Left lung (tissue), 10 donors: ENCODE data around the gene FOXK1. TPM values are rescaled to one million over a fixed set of nuclear protein-coding genes. Genes with fewer than 3 reads are reported as not detected.

Experiments
- ATAC-seq: fragments of 200-7000 bp; cut with Tn5 transposase; one replicate; pipeline ENCODE4 v1.9.1; 2020; ENCODE audit warnings: moderate library complexity
- DNase-seq, 4 donors: peaks; one replicate each; pipeline ENCODE4 v3.0.0-alpha.2; 2013 to 2020
- H3K27ac ChIP-seq, 2 donors: fragments of 200-600 bp; sonication (generic) in 1 of 2; one replicate each; pipeline versions ENCODE4 v1.5.0 to v1.8.0; 2020 to 2021
- H3K27me3 ChIP-seq, 2 donors: fragments of 200-600 bp; sonication (generic) in 1 of 2; one replicate each; pipeline versions ENCODE4 v1.5.0 to v1.8.0; 2020 to 2021
- H3K36me3 ChIP-seq, 2 donors: fragments of 200-600 bp; sonication (generic) in 1 of 2; one replicate each; pipeline versions ENCODE4 v1.5.0 to v1.8.0; 2020 to 2021
- H3K4me1 ChIP-seq, 2 donors: fragments of 200-600 bp; one replicate each; pipeline ENCODE4 v1.8.0; 2021
- H3K4me3 ChIP-seq, 2 donors: fragments of 200-600 bp; sonication (generic) in 1 of 2; one replicate each; pipeline versions ENCODE4 v1.5.0 to v1.8.0; 2020 to 2021; ENCODE audit warnings: mild to moderate bottlenecking in 1 of 2
- H3K9me3 ChIP-seq, 2 donors: fragments of 200-600 bp; sonication (generic) in 1 of 2; one replicate each; pipeline versions ENCODE4 v1.5.0 to v1.8.0; 2020 to 2021
- CTCF ChIP-seq, 2 donors: fragments of 200-600 bp; sonication (generic) in 1 of 2; IDR thresholded peaks; one replicate each; pipeline versions ENCODE4 v1.5.0 to v1.8.0; 2021; ENCODE audit warnings: antibody characterized with exemption in 2 of 2
- intact Hi-C, 2 donors: fragments of 100-400 bp; cut with DNase I; formaldehyde crosslinking; loops; one replicate each; pipeline versions ENCODE4 v1.11.2 to v1.14.2; 2022
- polyA plus RNA-seq, 6 donors: library from polyadenylated mRNA; unstranded; fragments of 120-200 nt; gene quantifications; one replicate each; pipeline ENCODE4 v1.2.1, GENCODE V29; 2013; ENCODE audit not compliant: insufficient read length in 6 of 6
- total RNA-seq, 2 donors: library from RNA; stranded (reverse); fragmentation: NEBNext Ultra II Directional; extraction: Animal tissue kit (Norgen Biotek cat#: 25700); gene quantifications; one replicate each; pipeline ENCODE4 v1.2.1, GENCODE V29; 2021
- donor health status: DM: no; HTN: yes; CAD: no.
- donor health status: DM: no; HTN: no; CAD: no.

FOXK1 gene
- total and polyA plus RNA-seq, 8 donors, result 15.1 to 29.2 (median 18.8) TPM

DNA sequence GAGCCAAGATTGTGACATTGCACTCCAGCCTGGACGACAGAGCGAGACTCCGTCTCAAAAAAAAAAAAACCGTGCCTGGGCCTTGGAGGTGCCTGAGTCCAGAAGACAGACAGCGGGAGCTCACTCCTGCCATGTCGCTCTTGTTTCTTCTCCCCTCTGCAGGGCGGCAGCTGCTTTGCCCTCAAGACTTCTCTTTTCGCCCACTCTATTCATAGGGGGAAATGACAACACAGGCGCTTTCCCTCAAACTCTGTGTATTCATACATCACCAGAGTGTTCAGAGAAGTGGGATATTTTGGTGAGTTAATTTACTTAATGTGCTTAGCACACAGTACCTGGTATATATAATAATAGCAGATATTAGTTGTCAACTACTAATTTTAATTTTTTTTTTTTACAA is 44.5 kb downstream of the FOXK1 start:
- H3K27me3 ChIP-seq, result no peaks in the 10 kb centered on the region
- H3K4me1 ChIP-seq, result peaks cover 16 to 51% of the 10 kb centered on the region in 2 donors
- H3K27ac ChIP-seq, result peak overlapping the region; percentile 92 to 94
- intact Hi-C loops, result no loop called here
- no peaks in the 10 kb centered on the region for H3K9me3 ChIP-seq
- ATAC-seq (no peak), DNase-seq (no peak)
- H3K4me3 ChIP-seq, result no peak overlapping the region
- H3K36me3 ChIP-seq, result peaks cover 0 to 25% of the 10 kb centered on the region in 2 donors
- TF ChIP-seq CTCF (IDR thresholded peaks at IDR 0.05), result no peak

DNA sequence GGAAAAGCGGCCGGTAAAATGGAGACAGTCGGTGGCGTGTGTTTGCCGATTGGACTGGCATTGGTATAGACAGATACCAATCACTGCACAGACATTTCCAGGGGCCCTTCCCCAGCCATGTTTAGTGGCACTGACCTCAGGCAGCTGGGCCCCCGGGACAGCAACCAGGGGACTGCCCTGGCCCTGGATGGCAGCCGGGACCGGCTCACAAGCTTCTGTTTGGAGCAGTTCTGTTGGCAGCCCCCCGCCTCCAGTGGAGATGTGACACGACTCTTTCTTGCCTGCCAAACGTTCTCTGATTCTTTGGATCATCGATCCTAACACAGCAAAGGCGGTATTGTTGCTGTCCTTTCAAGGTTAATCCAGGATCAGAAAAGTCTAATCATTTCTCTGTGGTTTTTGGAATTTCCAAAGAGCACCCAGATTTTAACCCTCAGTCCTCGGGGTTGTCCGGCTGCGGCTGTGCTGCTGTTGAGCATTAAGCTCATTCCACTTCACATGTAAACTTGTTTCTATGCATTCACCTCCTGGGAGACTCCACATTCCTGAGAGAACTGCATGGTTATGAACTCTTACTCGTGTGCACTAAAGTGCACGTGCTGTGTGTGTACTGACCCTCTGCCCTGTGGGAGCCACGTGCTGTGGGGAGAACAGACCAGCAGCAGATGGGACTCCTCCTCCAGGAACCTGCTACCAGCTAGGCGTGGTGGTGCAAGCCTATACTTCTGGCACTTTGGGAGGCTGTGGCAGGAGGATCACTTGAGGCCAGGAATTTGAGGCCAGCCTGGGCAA is 46.0 kb downstream of the FOXK1 start:
- Histone ChIP-seq H3K4me1 (peaks cover 16 to 54% of the 10 kb centered on the region in 2 donors), H3K9me3 (no peaks in the 10 kb centered on the region), H3K27ac (peak overlapping the region in 1 of 2 donors; percentile 92), H3K4me3 (no peak overlapping the region), H3K36me3 (peaks cover 0 to 19% of the 10 kb centered on the region in 2 donors), H3K27me3 (no peaks in the 10 kb centered on the region)
- intact Hi-C loops, result no loop called here
- ATAC-seq, result no peak
- no peak for TF ChIP-seq CTCF (IDR thresholded peaks at IDR 0.05)
- DNase-seq, result no peak

GRCh38 chr7:4729266-4729665 is 47.2 kb downstream of the FOXK1 start:
- H3K4me1 ChIP-seq, result peaks cover 15 to 55% of the 10 kb centered on the region in 2 donors

GRCh38 chr7:4730276-4730675 is 48.2 kb downstream of the FOXK1 start:
- TF ChIP-seq CTCF (IDR thresholded peaks at IDR 0.05), result no peak
- ATAC-seq, result no peak

More at GRCh38 chr7:4729266-4729665, 47.2 kb downstream of the FOXK1 start:
- intact Hi-C loops, result no loop called here
- Histone ChIP-seq H3K36me3 (peaks cover 0 to 19% of the 10 kb centered on the region in 2 donors), H3K4me3 (no peak overlapping the region), H3K27me3 (no peaks in the 10 kb centered on the region), H3K27ac (no peak overlapping the region), H3K9me3 (no peaks in the 10 kb centered on the region)
- DNase-seq (no peak), ATAC-seq (no peak)
- no peak for TF ChIP-seq CTCF (IDR thresholded peaks at IDR 0.05)

DNA sequence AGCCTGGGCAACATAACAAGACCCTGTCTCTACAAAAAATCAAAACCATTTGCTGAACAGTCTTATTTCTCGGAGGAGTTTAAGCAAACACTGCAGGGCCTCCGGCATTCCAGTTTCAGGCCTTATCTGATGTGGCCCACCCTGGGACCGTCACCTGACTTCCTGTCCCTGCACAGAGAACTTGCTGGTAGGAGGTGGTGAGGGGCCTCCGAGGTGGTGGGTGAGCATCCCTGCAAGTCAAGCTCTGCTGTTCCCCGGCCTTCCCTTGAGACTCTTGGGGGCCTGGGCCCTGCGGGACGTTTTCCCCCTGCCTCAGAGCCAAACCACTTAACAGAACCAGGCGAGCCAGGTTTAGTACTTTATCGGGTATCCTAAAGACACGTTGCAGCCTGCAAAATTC is 48.9 kb downstream of the FOXK1 start:
- DNase-seq (no peak), ATAC-seq (no peak)
- no peak overlapping the region for H3K27ac ChIP-seq
- intact Hi-C loops, result no loop called here
- H3K9me3 ChIP-seq, result no peaks in the 10 kb centered on the region
- H3K27me3 ChIP-seq, result no peaks in the 10 kb centered on the region
- no peak overlapping the region for H3K4me3 ChIP-seq
- H3K36me3 ChIP-seq, result peaks cover 0 to 19% of the 10 kb centered on the region in 2 donors
- TF ChIP-seq CTCF (IDR thresholded peaks at IDR 0.05), result no peak
- peaks cover 6 to 46% of the 10 kb centered on the region in 2 donors for H3K4me1 ChIP-seq

More at GRCh38 chr7:4730276-4730675, 48.2 kb downstream of the FOXK1 start:
- peaks cover 6 to 50% of the 10 kb centered on the region in 2 donors for H3K4me1 ChIP-seq
- H3K27me3 ChIP-seq, result no peaks in the 10 kb centered on the region
- H3K36me3 ChIP-seq, result peaks cover 0 to 19% of the 10 kb centered on the region in 2 donors
- H3K4me3 ChIP-seq, result no peak overlapping the region
- no peak overlapping the region for H3K27ac ChIP-seq
- no peak for DNase-seq
- no peaks in the 10 kb centered on the region for H3K9me3 ChIP-seq
- intact Hi-C loops, result no loop called here
